AG10803 (cell line): ENCODE data around the gene SAPCD2.
"Not testable (repeated sequence)": the region's sequence is repeated elsewhere in the genome, so short reads cannot be mapped to it uniquely, and the experiment has no call there.

Experiments used
- DNase-seq: peaks from one replicate; pipeline ENCODE4 v3.0.0; 2010; ENCODE audit warnings: low read depth
- H3K4me3 ChIP-seq: 2 replicates; pipeline ENCODE4 v1.5.1; 2011; ENCODE audit warnings: mild to moderate bottlenecking, low read length, control low read depth
- CTCF ChIP-seq: conservative IDR thresholded peaks from 2 replicates; pipeline ENCODE4 v1.5.1; 2011; ENCODE audit warnings: mild to moderate bottlenecking, low read length, control low read depth, inconsistent platforms

SAPCD2 gene

GRCh38 chr9:137064027-137064879 lies 6.1 kb downstream of the SAPCD2 start:
- peak; percentile 40 for DNase-seq
- TF ChIP-seq CTCF = peak; percentile 75

GRCh38 chr9:137063311-137064026 lies 6.9 kb downstream of the SAPCD2 start:
- DNase-seq = no peak

More at GRCh38 chr9:137064027-137064879, 6.1 kb downstream of the SAPCD2 start:
- H3K4me3 ChIP-seq = no peak overlapping the region

GRCh38 chr9:137062798-137063197 lies 7.6 kb downstream of the SAPCD2 start:
- not testable (repeated sequence) for H3K4me3 ChIP-seq, DNase-seq

More at GRCh38 chr9:137063311-137064026, 6.9 kb downstream of the SAPCD2 start:
- TF ChIP-seq CTCF = no peak
- H3K4me3 ChIP-seq = no peak overlapping the region

- no peak overlapping the region for H3K4me3 ChIP-seq
- DNase-seq = no peak
- no peak for TF ChIP-seq CTCF
Measured at GRCh38 chr9:137062384-137062783, 8.0 kb downstream of the SAPCD2 start.

GRCh38 chr9:137058521-137059234 lies 11.7 kb downstream of the SAPCD2 start:
- DNase-seq = no peak
- H3K4me3 ChIP-seq = no peak overlapping the region
- no peak for TF ChIP-seq CTCF

GRCh38 chr9:137057545-137057944 lies 12.8 kb downstream of the SAPCD2 start:
- H3K4me3 ChIP-seq = no peak overlapping the region
- DNase-seq = no peak
- TF ChIP-seq CTCF = no peak

GRCh38 chr9:137056739-137057415 lies 13.5 kb downstream of the SAPCD2 start:
- no peak for TF ChIP-seq CTCF
- H3K4me3 ChIP-seq = no peak overlapping the region
- no peak for DNase-seq
